ENCODE results near the gene CROCC2. TPM values are rescaled to one million over a fixed set of nuclear protein-coding genes. Genes with fewer than 3 reads are reported as not detected.

Gene CROCC2
- total and polyA plus RNA-seq, 10 of the 15 experiments (the other 5 are each of a cell fraction or from before 2014, with no cell fraction given), result not detected

DNA sequence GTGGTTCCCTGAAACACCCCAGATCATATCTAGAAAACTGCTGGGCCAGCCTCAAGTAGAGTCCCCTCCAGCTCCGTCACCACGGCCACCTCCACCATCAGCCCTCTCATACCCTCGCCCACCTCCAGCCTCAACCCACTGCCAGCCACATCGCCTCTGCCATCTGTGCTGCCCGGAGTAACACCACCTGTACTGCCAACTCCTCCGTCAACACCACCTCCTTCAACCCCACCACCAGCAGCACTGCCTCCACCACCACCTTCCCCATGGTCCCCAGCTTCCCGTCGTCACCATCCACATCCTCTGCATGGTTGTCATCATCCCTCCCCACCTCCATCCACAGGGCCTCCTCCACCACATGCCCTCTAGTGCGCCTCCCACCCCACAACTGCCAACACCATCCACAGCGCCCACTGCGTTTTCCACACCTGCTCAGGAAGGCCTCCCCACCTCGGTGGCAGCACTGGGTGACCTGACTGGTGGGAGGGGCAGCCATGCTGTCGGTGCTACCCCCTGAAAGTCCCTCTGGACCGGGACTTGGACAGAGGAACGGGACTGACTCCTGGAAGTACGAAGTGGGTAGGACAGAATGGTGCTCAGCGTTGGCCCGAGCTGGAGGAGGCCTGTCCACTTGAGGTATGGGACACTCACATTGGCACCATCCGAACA lies 93.9 kb downstream of the CROCC2 start:
- H3K27me3 ChIP-seq (replicated peaks in 1 of 2; ENCODE audit: control insufficient read depth in 2 of 2, insufficient read depth in 2 of 2, low read length in 1 of 2), result peaks cover 1 to 7% of the 10 kb centered on the region in 2 experiments; a peak in 3 of 4 replicates
- H3K9ac ChIP-seq (ENCODE audit: control insufficient read depth, insufficient read depth, low read length), result no peak overlapping the region
- H4K20me1 ChIP-seq (ENCODE audit: control insufficient read depth, insufficient read depth), result no peaks in the 10 kb centered on the region
- TF ChIP-seq ASH2L (IDR thresholded peaks at IDR 0.05; ENCODE audit: borderline replicate concordance, low read depth) (no peak), MYC (IDR thresholded peaks at IDR 0.05; ENCODE audit: insufficient read depth, insufficient read length, insufficient replicate concordance, low read length, severe bottlenecking) (no peak), CBX3 (IDR thresholded peaks at IDR 0.05; ENCODE audit: borderline replicate concordance, low read depth) (no peak), NRF1 (conservative IDR thresholded peaks at IDR 0.05; ENCODE audit: low read depth, low read length) (no peak)
- TF ChIP-seq, protein P1, sequence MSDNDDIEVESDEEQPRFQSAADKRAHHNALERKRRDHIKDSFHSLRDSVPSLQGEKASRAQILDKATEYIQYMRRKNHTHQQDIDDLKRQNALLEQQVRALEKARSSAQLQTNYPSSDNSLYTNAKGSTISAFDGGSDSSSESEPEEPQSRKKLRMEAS (IDR thresholded peaks at IDR 0.05; ENCODE audit: low read depth, low read length), result no peak
- TF ChIP-seq, protein P2, sequence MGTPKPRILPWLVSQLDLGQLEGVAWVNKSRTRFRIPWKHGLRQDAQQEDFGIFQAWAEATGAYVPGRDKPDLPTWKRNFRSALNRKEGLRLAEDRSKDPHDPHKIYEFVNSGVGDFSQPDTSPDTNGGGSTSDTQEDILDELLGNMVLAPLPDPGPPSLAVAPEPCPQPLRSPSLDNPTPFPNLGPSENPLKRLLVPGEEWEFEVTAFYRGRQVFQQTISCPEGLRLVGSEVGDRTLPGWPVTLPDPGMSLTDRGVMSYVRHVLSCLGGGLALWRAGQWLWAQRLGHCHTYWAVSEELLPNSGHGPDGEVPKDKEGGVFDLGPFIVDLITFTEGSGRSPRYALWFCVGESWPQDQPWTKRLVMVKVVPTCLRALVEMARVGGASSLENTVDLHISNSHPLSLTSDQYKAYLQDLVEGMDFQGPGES (IDR thresholded peaks at IDR 0.05), result no peak
- TF ChIP-seq, protein P3, sequence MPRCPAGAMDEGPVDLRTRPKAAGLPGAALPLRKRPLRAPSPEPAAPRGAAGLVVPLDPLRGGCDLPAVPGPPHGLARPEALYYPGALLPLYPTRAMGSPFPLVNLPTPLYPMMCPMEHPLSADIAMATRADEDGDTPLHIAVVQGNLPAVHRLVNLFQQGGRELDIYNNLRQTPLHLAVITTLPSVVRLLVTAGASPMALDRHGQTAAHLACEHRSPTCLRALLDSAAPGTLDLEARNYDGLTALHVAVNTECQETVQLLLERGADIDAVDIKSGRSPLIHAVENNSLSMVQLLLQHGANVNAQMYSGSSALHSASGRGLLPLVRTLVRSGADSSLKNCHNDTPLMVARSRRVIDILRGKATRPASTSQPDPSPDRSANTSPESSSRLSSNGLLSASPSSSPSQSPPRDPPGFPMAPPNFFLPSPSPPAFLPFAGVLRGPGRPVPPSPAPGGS (IDR thresholded peaks at IDR 0.05; ENCODE audit: borderline replicate concordance, insufficient read depth, low read depth, low read length, poor library complexity, severe bottlenecking), result no peak
- ChIA-PET SMC1A (ENCODE audit: uncharacterized antibody, unreplicated experiment) (no interaction called here), RAD21 (ENCODE audit: unreplicated experiment) (no interaction called here), CTCF (no interaction called here), POLR2A (no interaction called here)
- H2AFZ ChIP-seq (ENCODE audit: control insufficient read depth, low read depth, low read length), result no peak overlapping the region
- no peak overlapping the region for H3K4me2 ChIP-seq (ENCODE audit: control insufficient read depth, insufficient read depth)
- 65% methylated on average over 19 of the region's 19 CpGs for WGBS (ENCODE audit: insufficient coverage, insufficient replicate concordance, low lambda C conversion rate, missing lambda C conversion rate)
- H3K9me3 ChIP-seq (replicated peaks; ENCODE audit: control insufficient read depth, insufficient read depth, low read length), result peaks cover 5% of the 10 kb centered on the region
- intact Hi-C loops (cut with micrococcal nuclease; ENCODE audit: unreplicated experiment), result no loop called here
- no peaks in the 10 kb centered on the region for H3K79me2 ChIP-seq (ENCODE audit: control insufficient read depth, insufficient read depth, low read length)
- BruUV-seq (replicated peaks), result no TSS peak
- H3K36me3 ChIP-seq (ENCODE audit: control insufficient read depth in 2 of 2, insufficient read depth in 2 of 2, low read length in 1 of 2), result no peaks in the 10 kb centered on the region
- in situ Hi-C loops (cut with MboI), result no loop called here
- FAIRE-seq, result no peak
- no peaks in the 10 kb centered on the region for H3K4me1 ChIP-seq (ENCODE audit: control insufficient read depth, insufficient read depth, low read length)
- ATAC-seq, result no peak
- no peak overlapping the region for H3K4me3 ChIP-seq
- H3K27ac ChIP-seq (ENCODE audit: control insufficient read depth, insufficient read depth), result no peak overlapping the region
- DNase-seq (ENCODE audit: low read depth, low spot score), result no peak

Data from GM12878 (cell line).